H1 (cell line): ENCODE measurements around the gene ZNF560. TPM values are rescaled to one million over a fixed set of nuclear protein-coding genes. Genes with fewer than 3 reads are reported as not detected.

Experiments
- CTCF ChIA-PET: fragments of 300-600 bp; sonication (Branson Sonifier 250); formaldehyde crosslinking; loops from one replicate; lab custom pipeline; 2021; ENCODE audit not compliant: partially characterized antibody; lab: Charles Lee
- POLR2A ChIA-PET: fragments of 300-600 bp; sonication (Branson Sonifier 250); formaldehyde crosslinking; loops from one replicate; lab custom pipeline; 2021; ENCODE audit warnings: inconsistent platforms; ENCODE audit not compliant: partially characterized antibody; lab: Charles Lee
- DNase-seq, 2 experiments: peaks; one replicate each; pipeline versions ENCODE4 v3.0.0 to v3.0.0-alpha.2; 2010 to 2022; ENCODE audit warnings: low spot score in 2 of 2, low read depth in 1 of 2, mixed read lengths in 1 of 2
- FAIRE-seq: peaks from 2 replicates; lab custom pipeline; 2011; peaks lifted over from hg19 to GRCh38; lab: Jason Lieb, UNC
- H2AFZ ChIP-seq: 2 replicates; pipeline ENCODE4 v1.8.1; 2012; ENCODE audit warnings: low read length, inconsistent platforms
- H2AK5ac ChIP-seq: 2 replicates; pipeline ENCODE4 v1.6.1; 2013; ENCODE audit warnings: low read depth, low read length
- H2BK120ac ChIP-seq: replicated peaks from 2 replicates; pipeline ENCODE3; 2013; ENCODE audit warnings: low read depth, low read length, inconsistent platforms
- H2BK12ac ChIP-seq: 2 replicates; pipeline ENCODE4 v1.6.1; 2013; ENCODE audit warnings: low read depth, low read length
- H2BK15ac ChIP-seq: 2 replicates; pipeline ENCODE4 v1.6.1; 2013; ENCODE audit warnings: low read length
- H2BK20ac ChIP-seq: 2 replicates; pipeline ENCODE4 v1.6.1; 2013; ENCODE audit warnings: low read length
- H2BK5ac ChIP-seq: 2 replicates; pipeline ENCODE4 v1.6.1; 2013; ENCODE audit warnings: low read depth, low read length
- H3K14ac ChIP-seq: 2 replicates; pipeline ENCODE4 v1.6.1; 2013; ENCODE audit warnings: inconsistent platforms; ENCODE audit not compliant: insufficient read length
- H3K18ac ChIP-seq: 2 replicates; pipeline ENCODE4 v1.6.1; 2013; ENCODE audit warnings: low read length; ENCODE audit errors: extremely low read depth
- H3K23ac ChIP-seq: 2 replicates; pipeline ENCODE4 v1.6.1; 2013; ENCODE audit warnings: inconsistent platforms; ENCODE audit not compliant: insufficient read length
- H3K23me2 ChIP-seq: 2 replicates; pipeline ENCODE4 v1.6.1; 2013; ENCODE audit warnings: low read depth, low read length
- H3K27ac ChIP-seq: 2 replicates; pipeline ENCODE4 v1.6.1; 2011; ENCODE audit warnings: low read depth, low read length, inconsistent platforms
- H3K27me3 ChIP-seq, 4 experiments: replicated peaks in 1 of 4; 1 replicate in 1 of 4; 2 replicates in 3 of 4; pipeline versions ENCODE4 v1.6.1 to v1.8.1; 2011 to 2013; ENCODE audit warnings: low read length in 3 of 4, mild to moderate bottlenecking in 3 of 4, inconsistent platforms in 2 of 4, mixed read lengths in 2 of 4, moderate library complexity in 1 of 4; ENCODE audit not compliant: control insufficient read depth in 3 of 4, insufficient read depth in 3 of 4; ENCODE audit errors: extremely low read depth in 1 of 4
- H3K36me3 ChIP-seq, 4 experiments: 2 replicates each; pipeline versions ENCODE4 v1.6.1 to v1.8.1; 2011 to 2013; ENCODE audit warnings: mild to moderate bottlenecking in 4 of 4, low read length in 3 of 4, moderate library complexity in 2 of 4, control low read depth in 1 of 4, inconsistent platforms in 1 of 4; ENCODE audit not compliant: insufficient read depth in 4 of 4, control insufficient read depth in 2 of 4
- H3K4ac ChIP-seq: replicated peaks from 2 replicates; pipeline ENCODE3; 2013; ENCODE audit warnings: low read length, low read depth, mixed read lengths, inconsistent platforms; ENCODE audit not compliant: insufficient read length
- H3K4me1 ChIP-seq, 4 experiments: replicated peaks in 1 of 4; 1 replicate in 1 of 4; 2 replicates in 3 of 4; pipeline versions ENCODE4 v1.6.1 to v1.8.1; 2011 to 2013; ENCODE audit warnings: low read length in 3 of 4, inconsistent platforms in 2 of 4, mixed read lengths in 1 of 4; ENCODE audit not compliant: insufficient read depth in 4 of 4, control insufficient read depth in 3 of 4
- H3K4me2 ChIP-seq, 2 experiments: 2 replicates each; pipeline versions ENCODE4 v1.6.1 to v1.8.1; 2011 to 2013; ENCODE audit warnings: low read depth in 2 of 2, low read length in 2 of 2, control low read depth in 1 of 2, inconsistent platforms in 1 of 2, mild to moderate bottlenecking in 1 of 2; ENCODE audit not compliant: insufficient read depth in 1 of 2
- H3K4me3 ChIP-seq, 4 experiments: fragments of 200-600, 300-600 bp in 1 of 4; sonication (generic), shearing (Covaris generic), sonication (Bioruptor Twin) in 1 of 4; 2 replicates each; pipeline versions ENCODE4 v1.5.1 to v1.8.1; 2011 to 2016; ENCODE audit warnings: low read length in 4 of 4, low read depth in 3 of 4, control low read depth in 2 of 4, inconsistent platforms in 2 of 4, mild to moderate bottlenecking in 2 of 4, mixed read lengths in 1 of 4, moderate library complexity in 1 of 4; ENCODE audit not compliant: insufficient read depth in 2 of 4; ENCODE audit errors: extremely low read depth in 1 of 4
- H3K56ac ChIP-seq: replicated peaks from 2 replicates; pipeline ENCODE3; 2013; ENCODE audit warnings: low read depth, mild to moderate bottlenecking, mixed read lengths, low read length, inconsistent platforms; ENCODE audit not compliant: insufficient read length
- H3K79me1 ChIP-seq: 2 replicates; pipeline ENCODE4 v1.6.1; 2013; ENCODE audit warnings: low read depth, low read length, control low read depth
- H3K79me2 ChIP-seq, 2 experiments: 2 replicates each; pipeline versions ENCODE4 v1.6.1 to v1.8.1; 2012 to 2013; ENCODE audit warnings: low read length in 2 of 2, mild to moderate bottlenecking in 2 of 2, inconsistent platforms in 1 of 2; ENCODE audit not compliant: insufficient read depth in 2 of 2, control insufficient read depth in 1 of 2
- H3K9ac ChIP-seq, 4 experiments: replicated peaks in 1 of 4; 1 replicate in 1 of 4; 2 replicates in 3 of 4; pipeline versions ENCODE4 v1.6.1 to v1.8.1; 2011 to 2013; ENCODE audit warnings: low read depth in 3 of 4, low read length in 3 of 4, control low read depth in 2 of 4, mild to moderate bottlenecking in 2 of 4, moderate library complexity in 2 of 4, inconsistent platforms in 1 of 4; ENCODE audit errors: extremely low read depth in 1 of 4
- H3K9me3 ChIP-seq, 2 experiments: 2 replicates each; pipeline versions ENCODE4 v1.6.1 to v1.8.1; 2012 to 2013; ENCODE audit warnings: mild to moderate bottlenecking in 2 of 2, moderate library complexity in 2 of 2, control low read depth in 1 of 2, inconsistent platforms in 1 of 2, low read depth in 1 of 2, low read length in 1 of 2, mixed read lengths in 1 of 2; ENCODE audit not compliant: insufficient read depth in 2 of 2
- H4K20me1 ChIP-seq, 2 experiments: replicated peaks in 1 of 2; 2 replicates each; pipeline versions ENCODE3 to v1.8.1; 2011 to 2013; ENCODE audit warnings: inconsistent platforms in 2 of 2, low read length in 2 of 2, mild to moderate bottlenecking in 1 of 2; ENCODE audit not compliant: insufficient read depth in 2 of 2, control insufficient read depth in 1 of 2
- H4K5ac ChIP-seq: 2 replicates; pipeline ENCODE4 v1.6.1; 2013; ENCODE audit warnings: low read length, low read depth, mixed read lengths, inconsistent platforms; ENCODE audit not compliant: insufficient read length
- H4K8ac ChIP-seq: 2 replicates; pipeline ENCODE4 v1.8.0; 2013; ENCODE audit warnings: mild to moderate bottlenecking, moderate library complexity, low read length, inconsistent platforms; ENCODE audit not compliant: insufficient read depth; ENCODE audit errors: extremely low read depth
- H4K91ac ChIP-seq: replicated peaks from 2 replicates; pipeline ENCODE3; 2013; ENCODE audit warnings: low read length, mixed read lengths, inconsistent platforms; ENCODE audit not compliant: insufficient read length
- EP300 ChIP-seq, 2 experiments: IDR thresholded peaks; 1 replicate in 1 of 2; 2 replicates in 1 of 2; pipeline ENCODE4 v1.6.1; 2011 to 2012; ENCODE audit warnings: low read depth in 2 of 2, low read length in 2 of 2, mild to moderate bottlenecking in 2 of 2, borderline replicate concordance in 1 of 2, inconsistent platforms in 1 of 2, moderate library complexity in 1 of 2
- FOSL1 ChIP-seq: IDR thresholded peaks from 2 replicates; pipeline ENCODE4 v1.6.1; 2011; ENCODE audit warnings: mild to moderate bottlenecking, low read depth, low read length, moderate library complexity; ENCODE audit not compliant: insufficient read depth
- KDM1A ChIP-seq: fragments of 200-600, 300-600 bp; sonication (generic); IDR thresholded peaks from 2 replicates; pipeline ENCODE4 v1.7.1; 2016; ENCODE audit warnings: mild to moderate bottlenecking, low read length, borderline replicate concordance
- RNF2 ChIP-seq: fragments of 200-900, 300-1000 bp; sonication (generic); IDR thresholded peaks from 2 replicates; pipeline ENCODE4 v1.7.1; 2016; ENCODE audit warnings: borderline replicate concordance, low read depth, mild to moderate bottlenecking, antibody characterized with exemption, low read length; ENCODE audit not compliant: poor library complexity, severe bottlenecking; ENCODE audit errors: missing control alignments
- SRF ChIP-seq: IDR thresholded peaks from 2 replicates; pipeline ENCODE4 v1.6.1; 2011; ENCODE audit warnings: mild to moderate bottlenecking, low read depth, low read length, moderate library complexity
- SUZ12 ChIP-seq: fragments of 200-600 bp; sonication (generic); IDR thresholded peaks from 2 replicates; pipeline ENCODE4 v1.6.1; 2012; ENCODE audit warnings: mild to moderate bottlenecking, inconsistent platforms, low read length, moderate library complexity, mixed read lengths
- WGBS, 2 experiments: shearing (Covaris generic) in 1 of 2; methylation state at CpG; one replicate each; pipeline versions ENCODE4 v1.1.6 to v1.1.7; 2013 to 2015; ENCODE audit warnings: low lambda C conversion rate in 2 of 2, mixed read lengths in 2 of 2, inconsistent platforms in 1 of 2, low coverage in 1 of 2, missing lambda C conversion rate in 1 of 2; ENCODE audit not compliant: insufficient replicate concordance in 2 of 2, insufficient coverage in 1 of 2, insufficient read length in 1 of 2; ENCODE audit errors: extremely low coverage in 1 of 2, missing lambda C conversion rate in 1 of 2; 5-methylcytosine and 5-hydroxymethylcytosine counted together
- polyA plus RNA-seq, 7 experiments: library from polyadenylated mRNA; depleted of rRNA in 3 of 7; stranded (reverse) in 5 of 7; unstranded in 2 of 7; fragments of >200 nt in 5 of 7; fragments of 200-250 nt in 2 of 7; gene quantifications; 1 replicate in 5 of 7; 2 replicates in 1 of 7; 4 replicates in 1 of 7; pipeline versions ENCODE4 v1.2.1 to v1.2.3, GENCODE V29; 2011 to 2013; ENCODE audit warnings: missing spikeins in 2 of 7, mixed read lengths in 2 of 7
- total RNA-seq: library from RNA; stranded (reverse); fragmentation: NEBNext Ultra II Directional; extraction: Animal tissue kit (Norgen Biotek cat#: 25700); gene quantifications from 2 replicates; pipeline ENCODE4 v1.2.1, GENCODE V29; 2021

The ZNF560 gene
- total and polyA plus RNA-seq, 2 of the 8 experiments (the other 6 are each of a cell fraction or from before 2014, with no cell fraction given) = 0.02 TPM; not detected in 1

- no peak overlapping the region for H3K14ac ChIP-seq
- no peaks in the 10 kb centered on the region for H3K79me1 ChIP-seq
- no peak overlapping the region for H2BK120ac ChIP-seq
- H2BK12ac ChIP-seq = no peak overlapping the region
- H3K79me2 ChIP-seq = no peaks in the 10 kb centered on the region
- no peak overlapping the region for H2BK15ac ChIP-seq
- H3K36me3 ChIP-seq = no peaks in the 10 kb centered on the region
- no peak overlapping the region for H4K8ac ChIP-seq
- no peak overlapping the region for H3K4me3 ChIP-seq
- H4K91ac ChIP-seq = no peak overlapping the region
- DNase-seq (no peak), FAIRE-seq (no peak)
- ChIA-PET POLR2A (no interaction called here), CTCF (interaction anchor here (0.6 to 1.0 kb wide), 2 partner anchors 20 to 1414 kb away, joined by 3 to 4 read pairs; no protein-coding TSS in a partner anchor)
- no peak overlapping the region for H3K56ac ChIP-seq
- no peak overlapping the region for H3K9ac ChIP-seq
- no peak overlapping the region for H2BK5ac ChIP-seq
- H3K9me3 ChIP-seq = peaks cover 37 to 58% of the 10 kb centered on the region in 2 experiments
- no peak overlapping the region for H2AFZ ChIP-seq
- no peaks in the 10 kb centered on the region for H3K4me1 ChIP-seq
- no peak overlapping the region for H2BK20ac ChIP-seq
- 58% methylated on average over 1 of the region's 1 CpG; no CpG with 5 or more reads in 1 of the 2 experiments for WGBS, 2 experiments
- H3K4ac ChIP-seq = no peak overlapping the region
- no peaks in the 10 kb centered on the region for H4K20me1 ChIP-seq
- H3K27ac ChIP-seq = no peak overlapping the region
- no peaks in the 10 kb centered on the region for H3K27me3 ChIP-seq
- H3K23me2 ChIP-seq = no peaks in the 10 kb centered on the region
- no peak overlapping the region for H3K4me2 ChIP-seq
- TF ChIP-seq SRF = no peak
- no peak for TF ChIP-seq RNF2
- no peak for TF ChIP-seq FOSL1
- no peak for TF ChIP-seq EP300 (IDR thresholded peaks at IDR 0.05; ENCODE audit: borderline replicate concordance in 1 of 2, low read depth in 2 of 2, low read length in 2 of 2)
- no peak for TF ChIP-seq SUZ12
- TF ChIP-seq KDM1A = no peak
- no peak overlapping the region for H4K5ac ChIP-seq
- H2AK5ac ChIP-seq = no peak overlapping the region
- H3K18ac ChIP-seq = no peak overlapping the region
- H3K23ac ChIP-seq = no peak overlapping the region
These were observed 2.4 kb upstream of the ZNF560 start for GRCh38 chr19:9500796-9501195.
